Thoracic aorta (tissue), 2 donors: Measurements from ENCODE around the gene PEX11B. TPM values are rescaled to one million over a fixed set of nuclear protein-coding genes. Genes with fewer than 3 reads are reported as not detected.

Experiments
- ATAC-seq: fragments of 150-250 bp; one replicate; pipeline ENCODE4 v1.8.0; 2017; ENCODE audit warnings: low read depth; ENCODE audit not compliant: insufficient number of reproducible peaks, low FRiP score
- DNase-seq: peaks from one replicate; pipeline ENCODE4 v3.0.0-alpha.2; 2020; ENCODE audit warnings: low spot score
- H3K27ac ChIP-seq, 2 donors: fragments of 200-600 bp; sonication (generic); 1 replicate in 1 of 2; 2 replicates in 1 of 2; pipeline ENCODE4 v1.5.1; 2016; ENCODE audit warnings: mild to moderate bottlenecking in 2 of 2, moderate library complexity in 2 of 2
- H3K27me3 ChIP-seq: fragments of 200-600 bp; sonication (generic); replicated peaks from 2 replicates; pipeline ENCODE4 v1.6.0; 2016; ENCODE audit warnings: mild to moderate bottlenecking; ENCODE audit not compliant: insufficient read depth
- H3K36me3 ChIP-seq: fragments of 200-600 bp; sonication (generic); one replicate; pipeline ENCODE4 v1.5.1; 2016
- H3K4me1 ChIP-seq, 2 donors: fragments of 200-600 bp; sonication (generic); 1 replicate in 1 of 2; 2 replicates in 1 of 2; pipeline versions ENCODE4 v1.5.1 to v1.6.0; 2016; ENCODE audit warnings: low read depth in 2 of 2, mild to moderate bottlenecking in 1 of 2; ENCODE audit not compliant: control insufficient read depth in 1 of 2
- H3K4me3 ChIP-seq: fragments of 200-600 bp; sonication (generic); 2 replicates; pipeline ENCODE4 v1.5.1; 2016; ENCODE audit warnings: mild to moderate bottlenecking
- H3K9me3 ChIP-seq: fragments of 200-600 bp; sonication (generic); 2 replicates; pipeline ENCODE4 v1.5.1; 2016
- CTCF ChIP-seq: fragments of 200-600 bp; sonication (generic); IDR thresholded peaks from one replicate; pipeline ENCODE4 v1.5.1; 2019; ENCODE audit warnings: antibody characterized with exemption
- total RNA-seq, 2 donors: library from RNA; depleted of rRNA; stranded (reverse); fragments of >200 nt; gene quantifications; one replicate each; pipeline versions ENCODE4 v1.1.0 to v1.2.3, GENCODE V29; 2016

The PEX11B gene
- total RNA-seq, 2 donors from 2014 or later: 21.7 to 25.3 TPM

GRCh38 chr1:145868232-145868631 lies 50.3 kb downstream of the PEX11B start:
- ATAC-seq: no peak
- no peak for TF ChIP-seq CTCF
- Histone ChIP-seq H3K4me1 (peaks cover 7 to 32% of the 10 kb centered on the region in 2 donors), H3K36me3 (peaks cover 20% of the 10 kb centered on the region), H3K27ac (no peak overlapping the region), H3K9me3 (no peaks in the 10 kb centered on the region), H3K27me3 (no peaks in the 10 kb centered on the region), H3K4me3 (no peak overlapping the region)
- DNase-seq: no peak

GRCh38 chr1:145863282-145864018 lies 55.1 kb downstream of the PEX11B start:
- no peaks in the 10 kb centered on the region for H3K27me3 ChIP-seq
- peaks cover 20% of the 10 kb centered on the region for H3K36me3 ChIP-seq
- no peak overlapping the region for H3K27ac ChIP-seq
- peaks cover 4% of the 10 kb centered on the region in 2 donors for H3K4me1 ChIP-seq
- H3K9me3 ChIP-seq: no peaks in the 10 kb centered on the region
- TF ChIP-seq CTCF: no peak
- DNase-seq (no peak), ATAC-seq (no peak)
- no peak overlapping the region for H3K4me3 ChIP-seq

Other genes starting within 250 kb of the PEX11B start
- gene PDZK1, start 211.3 kb downstream of the PEX11B start, total RNA-seq: 1 to 10 TPM; 1.3 to 7.4 TPM
- under 1 TPM in 1 of 2 donors, not detected in 1; 0.28 TPM for gene CD160, start 199.2 kb downstream of the PEX11B start, total RNA-seq
- gene RNF115, start 94.6 kb downstream of the PEX11B start, total RNA-seq: 10 to 100 TPM; 52.7 to 60.4 TPM
- 10 to 100 TPM; 23.4 to 42.9 TPM for gene POLR3C, start 94.5 kb downstream of the PEX11B start, total RNA-seq
- 10 to 100 TPM in 1 of 2 donors, 1 to 10 TPM in 1; 3.6 to 19.1 TPM for gene NUDT17, start 73.1 kb downstream of the PEX11B start, total RNA-seq
- gene PIAS3, start 59.6 kb downstream of the PEX11B start, total RNA-seq: 10 to 100 TPM; 34.4 to 60.1 TPM
- gene ANKRD35, start 32.9 kb downstream of the PEX11B start, total RNA-seq: 10 to 100 TPM in 1 of 2 donors, 1 to 10 TPM in 1; 9.6 to 15.7 TPM
- gene ITGA10, start 8.7 kb downstream of the PEX11B start, total RNA-seq: 100 to 1,000 TPM; 156 to 267 TPM
- gene RBM8A, start 8.8 kb upstream of the PEX11B start, total RNA-seq: 100 to 1,000 TPM in 1 of 2 donors, 10 to 100 TPM in 1; 37.8 to 151 TPM
- 10 to 100 TPM; 45.4 to 49.5 TPM for gene LIX1L, start 39.3 kb upstream of the PEX11B start, total RNA-seq
- gene ANKRD34A, start 45.9 kb upstream of the PEX11B start, total RNA-seq: 1 to 10 TPM; 1.1 TPM
- 10 to 100 TPM; 16.9 TPM for gene POLR3GL, start 46.0 kb upstream of the PEX11B start, total RNA-seq
- gene TXNIP, start 77.9 kb upstream of the PEX11B start, total RNA-seq: 100 to 1,000 TPM; 423 to 622 TPM
- not detected for gene HJV, start 103.0 kb upstream of the PEX11B start, total RNA-seq
- 1 to 10 TPM; 4.2 to 5.0 TPM for gene NBPF10, start 226.1 kb upstream of the PEX11B start, total RNA-seq